MCF 10A (cell line): ENCODE measurements around the gene MON2. TPM values are rescaled to one million over a fixed set of nuclear protein-coding genes. Genes with fewer than 3 reads are reported as not detected.

ENCODE experiments used
- BruUV-seq: library from RNA; stranded (reverse); fragments of 400-500 nt; replicated peaks from 2 replicates; lab custom pipeline; 2021; lab: Mats Ljungman, UMichigan
- CTCF ChIA-PET: fragments of 300-600 bp; sonication (Branson Sonifier 250); formaldehyde crosslinking; extraction: SDS; loops from one replicate; lab custom pipeline; 2021; ENCODE audit warnings: antibody characterized with exemption, inconsistent platforms; lab: Yijun Ruan, JAX
- POLR2A ChIA-PET: fragments of 300-600, 350-650 bp; sonication (Branson Sonifier 250); formaldehyde crosslinking; extraction: SDS; loops from one replicate; lab custom pipeline; 2020; ENCODE audit warnings: antibody characterized with exemption, inconsistent platforms; lab: Yijun Ruan, JAX
- DNase-seq: peaks from one replicate; pipeline ENCODE4 v3.0.0-alpha.2; 2018; ENCODE audit not compliant: unreplicated experiment
- H3K27ac Mint-ChIP-seq: one replicate; pipeline ENCODE4 v1.8.0; 2022; ENCODE audit warnings: mild to moderate bottlenecking, low read depth, mixed read lengths; ENCODE audit not compliant: unreplicated experiment
- H3K27me3 Mint-ChIP-seq: one replicate; pipeline ENCODE4 v1.8.0; 2022; ENCODE audit warnings: mixed read lengths; ENCODE audit not compliant: insufficient read depth, unreplicated experiment
- H3K36me3 Mint-ChIP-seq: one replicate; pipeline ENCODE4 v1.8.0; 2022; ENCODE audit warnings: mild to moderate bottlenecking, moderate library complexity, mixed read lengths; ENCODE audit not compliant: insufficient read depth, unreplicated experiment
- H3K4me1 Mint-ChIP-seq: one replicate; pipeline ENCODE4 v1.8.0; 2022; ENCODE audit warnings: mixed read lengths; ENCODE audit not compliant: insufficient read depth, unreplicated experiment
- H3K4me3 Mint-ChIP-seq: one replicate; pipeline ENCODE4 v1.8.0; 2022; ENCODE audit warnings: mild to moderate bottlenecking, moderate library complexity, mixed read lengths; ENCODE audit not compliant: unreplicated experiment
- H3K9me3 Mint-ChIP-seq: one replicate; pipeline ENCODE4 v1.8.0; 2022; ENCODE audit warnings: mixed read lengths; ENCODE audit not compliant: unreplicated experiment
- intact Hi-C: fragments of 100-400 bp; cut with micrococcal nuclease; formaldehyde crosslinking; loops from 2 replicates; pipeline ENCODE4 v1.14.1; 2022
- total RNA-seq: library from RNA; stranded (reverse); gene quantifications from 2 replicates; pipeline ENCODE4 v1.2.3, GENCODE V29; 2022
- TF ChIP-seq, protein P1 (sequence below): fragments of 200-600 bp; IDR thresholded peaks from one replicate; pipeline ENCODE4 v1.8.0; 2022; ENCODE audit warnings: antibody characterized with exemption, mild to moderate bottlenecking; ENCODE audit not compliant: unreplicated experiment

Gene MON2
- total RNA-seq, 1 experiment from 2014 or later: 49.5 TPM

DNA sequence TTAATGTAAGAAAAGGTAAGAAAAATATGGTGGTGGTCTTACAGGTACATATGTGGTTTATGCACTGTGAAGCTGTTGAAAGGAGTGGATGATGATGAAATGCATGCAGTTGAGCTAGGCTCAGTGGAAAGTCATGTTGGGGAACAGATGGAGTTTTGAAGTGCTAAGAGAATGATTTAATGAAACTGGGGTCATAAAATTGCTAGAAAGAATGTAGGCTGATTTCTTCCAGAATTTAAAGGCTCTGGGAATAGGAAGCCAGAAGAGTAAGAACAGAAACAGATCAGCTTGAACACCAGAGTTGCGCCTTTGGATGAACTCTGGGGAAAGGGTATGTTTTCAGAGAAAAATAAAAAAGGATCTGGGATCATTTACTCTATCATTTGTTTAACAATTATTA lies 146.5 kb downstream of the MON2 start:
- intact Hi-C loops: no loop called here
- Mint-ChIP-seq H3K36me3 (no peaks in the 10 kb centered on the region), H3K4me1 (no peaks in the 10 kb centered on the region), H3K27ac (no peak overlapping the region), H3K4me3 (no peak overlapping the region), H3K9me3 (no peaks in the 10 kb centered on the region), H3K27me3 (no peaks in the 10 kb centered on the region)
- no TSS peak for BruUV-seq
- no peak for DNase-seq
- POLR2A ChIA-PET: interaction anchor here (0.6 to 1.8 kb wide), 3 partner anchors 11 to 1341 kb away, joined by 3 to 6 read pairs (median 3); no protein-coding TSS in a partner anchor
- TF ChIP-seq, protein P1, sequence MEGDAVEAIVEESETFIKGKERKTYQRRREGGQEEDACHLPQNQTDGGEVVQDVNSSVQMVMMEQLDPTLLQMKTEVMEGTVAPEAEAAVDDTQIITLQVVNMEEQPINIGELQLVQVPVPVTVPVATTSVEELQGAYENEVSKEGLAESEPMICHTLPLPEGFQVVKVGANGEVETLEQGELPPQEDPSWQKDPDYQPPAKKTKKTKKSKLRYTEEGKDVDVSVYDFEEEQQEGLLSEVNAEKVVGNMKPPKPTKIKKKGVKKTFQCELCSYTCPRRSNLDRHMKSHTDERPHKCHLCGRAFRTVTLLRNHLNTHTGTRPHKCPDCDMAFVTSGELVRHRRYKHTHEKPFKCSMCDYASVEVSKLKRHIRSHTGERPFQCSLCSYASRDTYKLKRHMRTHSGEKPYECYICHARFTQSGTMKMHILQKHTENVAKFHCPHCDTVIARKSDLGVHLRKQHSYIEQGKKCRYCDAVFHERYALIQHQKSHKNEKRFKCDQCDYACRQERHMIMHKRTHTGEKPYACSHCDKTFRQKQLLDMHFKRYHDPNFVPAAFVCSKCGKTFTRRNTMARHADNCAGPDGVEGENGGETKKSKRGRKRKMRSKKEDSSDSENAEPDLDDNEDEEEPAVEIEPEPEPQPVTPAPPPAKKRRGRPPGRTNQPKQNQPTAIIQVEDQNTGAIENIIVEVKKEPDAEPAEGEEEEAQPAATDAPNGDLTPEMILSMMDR: no peak
- CTCF ChIA-PET: interaction anchor here (0.6 to 1.8 kb wide), 5 partner anchors 10 to 438 kb away, joined by 3 to 7 read pairs (median 3); no protein-coding TSS in a partner anchor

DNA sequence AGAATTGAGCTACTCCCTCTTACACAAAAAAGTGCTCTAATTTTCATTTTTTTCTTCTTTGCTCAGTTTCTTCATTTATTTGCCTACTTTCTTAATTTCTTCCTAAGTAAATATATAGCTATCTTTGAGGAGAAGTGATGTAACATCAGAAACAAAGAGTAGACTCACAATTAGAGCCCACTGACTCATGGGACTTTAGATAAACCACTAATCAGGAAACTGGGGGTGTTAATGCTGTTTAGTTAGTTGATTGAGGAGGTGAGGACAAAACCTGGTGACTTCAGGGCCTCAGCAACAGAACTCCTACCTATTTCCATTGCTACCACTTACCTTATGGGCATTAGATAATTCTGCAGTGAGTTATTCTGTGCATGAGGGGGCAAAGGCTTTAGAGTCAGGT lies 151.7 kb downstream of the MON2 start:
- no peaks in the 10 kb centered on the region for H3K27me3 Mint-ChIP-seq
- CTCF ChIA-PET: interaction anchor here (0.6 to 0.9 kb wide), 5 partner anchors 53 to 181 kb away, joined by 3 to 4 read pairs (median 3); no protein-coding TSS in a partner anchor
- no peaks in the 10 kb centered on the region for H3K9me3 Mint-ChIP-seq
- intact Hi-C loops: no loop called here
- POLR2A ChIA-PET: interaction anchor here (0.5 to 0.7 kb wide), 2 partner anchors 15 to 63 kb away, joined by 3 read pairs; no protein-coding TSS in a partner anchor
- TF ChIP-seq, protein P1: no peak
- no peak overlapping the region for H3K4me3 Mint-ChIP-seq
- H3K4me1 Mint-ChIP-seq: no peaks in the 10 kb centered on the region
- BruUV-seq: no TSS peak
- DNase-seq: no peak
- H3K27ac Mint-ChIP-seq: no peak overlapping the region
- no peaks in the 10 kb centered on the region for H3K36me3 Mint-ChIP-seq

DNA sequence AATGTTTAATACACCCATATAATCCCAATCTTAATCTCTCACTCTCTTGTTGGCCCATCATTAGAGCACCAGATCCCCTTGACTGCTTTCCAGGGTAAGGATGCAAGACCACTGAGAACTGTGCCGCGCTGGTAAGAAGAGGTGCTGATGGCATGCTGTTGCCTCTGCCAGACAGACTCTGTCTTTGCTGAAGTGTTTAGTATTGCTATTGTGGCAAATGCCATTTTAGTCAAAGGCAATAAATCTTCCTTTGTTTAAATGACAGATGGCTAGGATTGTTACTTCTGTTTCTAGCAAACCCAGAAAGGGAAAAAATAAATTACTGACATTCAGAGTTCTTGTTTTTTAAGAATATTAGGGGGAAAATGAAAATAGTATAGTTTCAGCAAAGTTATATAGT lies 152.3 kb downstream of the MON2 start:
- no peaks in the 10 kb centered on the region for H3K9me3 Mint-ChIP-seq
- POLR2A ChIA-PET: interaction anchor here (0.5 kb wide), 1 partner anchor 62 kb away, joined by 3 read pairs; no protein-coding TSS in a partner anchor
- BruUV-seq: no TSS peak
- no peak overlapping the region for H3K4me3 Mint-ChIP-seq
- no peak overlapping the region for H3K27ac Mint-ChIP-seq
- no peaks in the 10 kb centered on the region for H3K27me3 Mint-ChIP-seq
- H3K36me3 Mint-ChIP-seq: no peaks in the 10 kb centered on the region
- no peaks in the 10 kb centered on the region for H3K4me1 Mint-ChIP-seq
- TF ChIP-seq, protein P1: no peak
- no peak for DNase-seq
- intact Hi-C loops: no loop called here
- CTCF ChIA-PET: interaction anchor here (0.8 to 1.2 kb wide), 5 partner anchors 13 to 182 kb away, joined by 3 to 4 read pairs (median 3); no protein-coding TSS in a partner anchor

DNA sequence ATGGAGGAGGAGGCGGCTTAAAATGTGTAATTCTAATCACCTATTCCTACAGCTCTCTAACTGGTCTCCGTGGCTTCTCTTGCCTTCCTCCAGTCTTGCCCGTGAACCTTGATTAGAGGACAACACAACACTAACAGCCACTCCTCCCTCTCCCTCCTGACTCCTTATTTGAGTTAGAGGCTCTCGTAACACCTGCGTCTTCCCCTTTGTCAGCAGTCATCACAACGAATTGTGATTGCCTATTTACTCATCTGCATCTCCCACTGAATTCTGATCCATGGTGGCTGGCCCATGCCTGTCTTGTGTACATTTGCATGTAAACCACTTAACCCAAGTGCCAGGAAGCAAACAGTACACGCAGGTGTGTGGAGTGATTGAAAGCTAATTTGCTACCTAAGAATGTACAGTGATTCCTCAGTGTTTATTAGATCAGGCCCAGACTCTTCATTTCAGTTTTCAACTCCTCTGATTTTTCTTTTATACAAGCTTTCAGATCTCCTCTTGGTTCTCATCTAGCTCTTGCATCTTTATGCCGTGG lies 154.5 kb downstream of the MON2 start:
- H3K27me3 Mint-ChIP-seq: no peaks in the 10 kb centered on the region
- BruUV-seq: no TSS peak
- H3K27ac Mint-ChIP-seq: no peak overlapping the region
- no peak overlapping the region for H3K4me3 Mint-ChIP-seq
- ChIA-PET CTCF (interaction anchor here (0.6 to 0.7 kb wide), 2 partner anchors 15 to 153 kb away, joined by 3 read pairs; no protein-coding TSS in a partner anchor), POLR2A (interaction anchor here (1.4 to 1.6 kb wide), 2 partner anchors 11 to 22 kb away, joined by 3 read pairs; no protein-coding TSS in a partner anchor)
- intact Hi-C loops: no loop called here
- H3K9me3 Mint-ChIP-seq: no peaks in the 10 kb centered on the region
- TF ChIP-seq, protein P1: no peak
- no peak for DNase-seq
- H3K4me1 Mint-ChIP-seq: peaks cover 4% of the 10 kb centered on the region
- peaks cover 8% of the 10 kb centered on the region for H3K36me3 Mint-ChIP-seq
